Measurements from ENCODE around the gene KDM2B. TPM values are rescaled to one million over a fixed set of nuclear protein-coding genes. Genes with fewer than 3 reads are reported as not detected.

Gene KDM2B
- polyA plus RNA-seq, 3 donors, result 9.7 to 68.1 (median 9.7) TPM

DNA sequence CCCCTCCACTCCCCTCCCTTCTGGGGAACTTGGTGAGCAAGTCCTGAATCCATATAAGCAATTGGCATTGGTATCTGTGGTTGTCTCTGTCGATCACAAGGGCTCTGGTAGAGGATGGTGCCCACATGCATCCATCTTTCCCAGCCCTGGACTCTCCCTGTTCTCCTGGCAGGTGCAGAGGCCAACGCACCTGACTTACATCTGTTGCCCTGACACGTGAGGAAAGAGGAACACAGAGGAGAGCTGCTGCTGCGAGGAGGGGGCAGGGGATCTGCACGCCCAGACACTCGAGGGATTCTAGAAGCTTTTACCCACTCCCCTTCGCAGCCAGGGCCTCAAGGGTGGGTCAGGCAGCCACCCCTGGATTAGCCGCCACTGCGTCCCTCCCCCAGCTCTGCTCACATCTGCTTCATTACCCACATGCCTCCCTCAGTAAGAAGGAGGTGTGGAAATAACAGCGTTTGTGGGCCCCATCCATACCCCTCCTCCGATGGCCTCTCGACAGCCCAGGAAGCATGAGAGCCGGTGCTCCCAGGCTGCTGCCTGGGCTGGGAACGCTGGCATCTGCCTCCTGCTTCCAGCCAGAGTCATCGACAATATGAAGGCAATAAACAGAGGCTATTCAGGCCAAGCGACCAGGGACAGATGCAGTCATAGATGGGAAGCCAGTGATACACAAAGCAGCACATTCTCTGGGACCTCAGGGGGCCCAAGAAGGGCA is 56.5 kb downstream of the KDM2B start:
- Mint-ChIP-seq H3K27ac (peak overlapping the region in 1 of 7 donors; percentile 42), H3K4me1 (peaks cover 16% of the 10 kb centered on the region), H3K36me3 (peaks cover 35 to 70% of the 10 kb centered on the region in 2 donors), H3K4me3 (no peak overlapping the region), H3K9me3 (peaks cover 0 to 2% (median 0%) of the 10 kb centered on the region in 7 donors), H3K27me3 (ENCODE audit: low read depth in 3 of 3) (no peaks in the 10 kb centered on the region)
- DNase-seq, result no peak
- H3K4me1 ChIP-seq (ENCODE audit: control insufficient read depth in 1 of 2, insufficient read depth in 2 of 2, low read length in 2 of 2), result peaks cover 0 to 10% of the 10 kb centered on the region in 2 donors
- H3K36me3 ChIP-seq (replicated peaks in 1 of 2; ENCODE audit: control insufficient read depth in 1 of 2, insufficient read depth in 2 of 2, low read length in 2 of 2), result peaks cover 31 to 76% of the 10 kb centered on the region in 2 donors
- H4K20me1 ChIP-seq (ENCODE audit: insufficient read depth, low read length), result peaks cover 4% of the 10 kb centered on the region
- WGBS (ENCODE audit: insufficient coverage), result 89% methylated on average over 7 of the region's 16 CpGs
- H3K4me3 ChIP-seq (replicated peaks in 1 of 3; ENCODE audit: low read depth in 2 of 3, low read length in 3 of 3), result no peak overlapping the region
- H3K79me2 ChIP-seq (ENCODE audit: insufficient read depth, low read length), result peaks cover 5% of the 10 kb centered on the region
- no peak overlapping the region for H3K4me2 ChIP-seq (replicated peaks; ENCODE audit: extremely low read depth, low read length, poor library complexity, severe bottlenecking)
- no peak overlapping the region for H3K9ac ChIP-seq (ENCODE audit: insufficient read depth, low read length, poor library complexity, severe bottlenecking)
- no peak overlapping the region for H2AFZ ChIP-seq (ENCODE audit: insufficient read depth, low read depth, low read length, poor library complexity, severe bottlenecking)
- H3K9me3 ChIP-seq (replicated peaks in 1 of 2; ENCODE audit: control insufficient read depth in 1 of 2, insufficient read depth in 1 of 2, low read length in 2 of 2), result no peaks in the 10 kb centered on the region
- H3K27me3 ChIP-seq (ENCODE audit: control insufficient read depth in 2 of 2, insufficient read depth in 2 of 2, low read length in 2 of 2), result no peaks in the 10 kb centered on the region
- intact Hi-C loops (cut with micrococcal nuclease), result no loop called here
- no peak overlapping the region for H3K27ac ChIP-seq (ENCODE audit: low read depth in 1 of 2, low read length in 2 of 2)
- TF ChIP-seq, protein P1, sequence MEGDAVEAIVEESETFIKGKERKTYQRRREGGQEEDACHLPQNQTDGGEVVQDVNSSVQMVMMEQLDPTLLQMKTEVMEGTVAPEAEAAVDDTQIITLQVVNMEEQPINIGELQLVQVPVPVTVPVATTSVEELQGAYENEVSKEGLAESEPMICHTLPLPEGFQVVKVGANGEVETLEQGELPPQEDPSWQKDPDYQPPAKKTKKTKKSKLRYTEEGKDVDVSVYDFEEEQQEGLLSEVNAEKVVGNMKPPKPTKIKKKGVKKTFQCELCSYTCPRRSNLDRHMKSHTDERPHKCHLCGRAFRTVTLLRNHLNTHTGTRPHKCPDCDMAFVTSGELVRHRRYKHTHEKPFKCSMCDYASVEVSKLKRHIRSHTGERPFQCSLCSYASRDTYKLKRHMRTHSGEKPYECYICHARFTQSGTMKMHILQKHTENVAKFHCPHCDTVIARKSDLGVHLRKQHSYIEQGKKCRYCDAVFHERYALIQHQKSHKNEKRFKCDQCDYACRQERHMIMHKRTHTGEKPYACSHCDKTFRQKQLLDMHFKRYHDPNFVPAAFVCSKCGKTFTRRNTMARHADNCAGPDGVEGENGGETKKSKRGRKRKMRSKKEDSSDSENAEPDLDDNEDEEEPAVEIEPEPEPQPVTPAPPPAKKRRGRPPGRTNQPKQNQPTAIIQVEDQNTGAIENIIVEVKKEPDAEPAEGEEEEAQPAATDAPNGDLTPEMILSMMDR (IDR thresholded peaks at IDR 0.05), result no peak

DNA sequence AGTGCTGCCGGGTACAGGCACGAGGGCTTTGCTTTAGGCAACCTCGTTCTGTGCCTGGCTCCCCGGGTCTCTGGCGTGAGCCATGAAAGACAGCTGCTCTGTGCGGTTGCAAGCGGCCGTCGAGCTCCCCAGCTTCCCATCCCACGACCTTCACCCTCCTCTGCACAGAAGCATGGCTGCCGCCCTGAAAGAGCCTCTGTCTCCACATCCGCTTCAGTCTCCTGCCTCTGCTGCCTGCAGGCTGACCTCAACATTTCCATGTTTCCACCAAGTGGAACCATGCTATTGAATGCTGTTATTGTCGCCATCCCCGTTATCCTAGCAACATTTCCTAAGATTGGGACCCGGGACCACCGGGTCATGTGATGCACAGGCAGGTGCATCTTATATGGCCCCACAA is 57.1 kb downstream of the KDM2B start:
- peaks cover 35 to 76% of the 10 kb centered on the region in 2 donors for H3K36me3 ChIP-seq (replicated peaks in 1 of 2; ENCODE audit: control insufficient read depth in 1 of 2, insufficient read depth in 2 of 2, low read length in 2 of 2)
- H3K4me2 ChIP-seq (replicated peaks; ENCODE audit: extremely low read depth, low read length, poor library complexity, severe bottlenecking), result no peak overlapping the region
- no peak overlapping the region for H3K27ac ChIP-seq (ENCODE audit: low read depth in 1 of 2, low read length in 2 of 2)
- H3K4me1 Mint-ChIP-seq, result peaks cover 16% of the 10 kb centered on the region
- no peaks in the 10 kb centered on the region for H3K27me3 ChIP-seq (ENCODE audit: control insufficient read depth in 2 of 2, insufficient read depth in 2 of 2, low read length in 2 of 2)
- no peak overlapping the region for H3K4me3 Mint-ChIP-seq
- H3K79me2 ChIP-seq (ENCODE audit: insufficient read depth, low read length), result no peaks in the 10 kb centered on the region
- H3K9me3 Mint-ChIP-seq, result peaks cover 0 to 2% (median 0%) of the 10 kb centered on the region in 7 donors
- no peaks in the 10 kb centered on the region for H3K9me3 ChIP-seq (replicated peaks in 1 of 2; ENCODE audit: control insufficient read depth in 1 of 2, insufficient read depth in 1 of 2, low read length in 2 of 2)
- no peak overlapping the region for H2AFZ ChIP-seq (ENCODE audit: insufficient read depth, low read depth, low read length, poor library complexity, severe bottlenecking)
- TF ChIP-seq, protein P1 (IDR thresholded peaks at IDR 0.05), result no peak
- H3K27ac Mint-ChIP-seq, result peak overlapping the region in 1 of 7 donors; percentile 59
- intact Hi-C loops (cut with micrococcal nuclease), result no loop called here
- H3K4me3 ChIP-seq (replicated peaks in 1 of 3; ENCODE audit: low read depth in 2 of 3, low read length in 3 of 3), result no peak overlapping the region
- no peak for DNase-seq
- H3K36me3 Mint-ChIP-seq, result peaks cover 35 to 71% of the 10 kb centered on the region in 2 donors
- peaks cover 4% of the 10 kb centered on the region for H4K20me1 ChIP-seq (ENCODE audit: insufficient read depth, low read length)
- no peak overlapping the region for H3K9ac ChIP-seq (ENCODE audit: insufficient read depth, low read length, poor library complexity, severe bottlenecking)
- 95% methylated on average over 11 of the region's 16 CpGs for WGBS (ENCODE audit: insufficient coverage)
- peaks cover 0 to 3% (median 0%) of the 10 kb centered on the region in 3 donors for H3K27me3 Mint-ChIP-seq (ENCODE audit: low read depth in 3 of 3)
- H3K4me1 ChIP-seq (ENCODE audit: control insufficient read depth in 1 of 2, insufficient read depth in 2 of 2, low read length in 2 of 2), result peaks cover 0 to 10% of the 10 kb centered on the region in 2 donors

Data from CD14-positive monocyte (primary cell).